HepG2 (cell line): ENCODE results near the gene CFAP99. TPM values are rescaled to one million over a fixed set of nuclear protein-coding genes. Genes with fewer than 3 reads are reported as not detected.

Experiments
- ZBTB40 ChIP-seq, 2 experiments: fragments of 450-650 bp in 1 of 2; sonication (generic) in 1 of 2; formaldehyde crosslinking in 1 of 2; IDR thresholded peaks; 2 replicates each; pipeline versions ENCODE4 v1.6.1 to v1.8.0; 2016 to 2022; ENCODE audit warnings: antibody characterized with exemption in 1 of 2, mild to moderate bottlenecking in 1 of 2, missing genetic modification reagents in 1 of 2
- ZFP91 ChIP-seq: sonication (generic); formaldehyde crosslinking; IDR thresholded peaks from 2 replicates; pipeline ENCODE4 v1.9.0; 2022; ENCODE audit warnings: missing genetic modification reagents, mild to moderate bottlenecking, borderline replicate concordance
- ZNF296 ChIP-seq: sonication (generic); formaldehyde crosslinking; conservative IDR thresholded peaks from 2 replicates; pipeline ENCODE4 v1.5.0; 2020; ENCODE audit warnings: mild to moderate bottlenecking, missing genetic modification reagents
- polyA plus RNA-seq, 8 experiments: library from polyadenylated mRNA; depleted of rRNA in 3 of 8; stranded (reverse) in 7 of 8; unstranded in 1 of 8; fragments of >200 nt; fragmentation: Illumina TruSeq in 4 of 8; extraction: Trizol in 4 of 8; gene quantifications; 2 replicates each; pipeline versions ENCODE4 v1.2.1 to v1.2.3, GENCODE V29; 2011 to 2016; ENCODE audit warnings: low read depth in 4 of 8, missing spikeins in 1 of 8, mixed read lengths in 1 of 8; ENCODE audit not compliant: insufficient read depth in 1 of 8
- total RNA-seq, 5 experiments: library from RNA; depleted of rRNA; stranded (reverse); fragments of >200 nt; fragmentation: Illumina TruSeq; extraction: Trizol; gene quantifications; 2 replicates each; pipeline ENCODE4 v1.2.3, GENCODE V29; 2016; ENCODE audit warnings: low read depth in 1 of 5

The CFAP99 gene
- total and polyA plus RNA-seq, 2 of the 13 experiments (the other 11 are each of a cell fraction or from before 2014, with no cell fraction given) = not detected

- TF ChIP-seq ZBTB40 (IDR thresholded peaks at IDR 0.05) = no peak
- no peak for TF ChIP-seq ZBTB40 (CRISPR knock-in tag; IDR thresholded peaks at IDR 0.05)
- TF ChIP-seq ZNF296 (CRISPR knock-in tag) = no peak
- TF ChIP-seq ZFP91 (CRISPR knock-in tag) = no peak
These were observed 64.5 kb downstream of the CFAP99 start (continued) for GRCh38 chr4:2483237-2483636.
